ENCODE results near the gene IQSEC2.

Gene IQSEC2

GRCh38 chrX:53253293-53254020 is 27.9 kb downstream of the IQSEC2 start:
- TF ChIP-seq MYC (IDR thresholded peaks at IDR 0.05; ENCODE audit: low read depth, low read length) (no peak), CTCF (IDR thresholded peaks at IDR 0.05; ENCODE audit: low read depth, low read length) (no peak), MAX (IDR thresholded peaks at IDR 0.05; ENCODE audit: low read depth, low read length) (no peak), POLR2A (IDR thresholded peaks at IDR 0.05; ENCODE audit: extremely low read depth, insufficient read length) (no peak)

GRCh38 chrX:53251307-53251706 is 30.1 kb downstream of the IQSEC2 start:
- no peak for DNase-seq (ENCODE audit: low read depth)
- no peak for TF ChIP-seq MAX (IDR thresholded peaks at IDR 0.05; ENCODE audit: low read depth, low read length)
- TF ChIP-seq MYC (IDR thresholded peaks at IDR 0.05; ENCODE audit: low read depth, low read length) = no peak
- no peak for TF ChIP-seq POLR2A (IDR thresholded peaks at IDR 0.05; ENCODE audit: extremely low read depth, insufficient read length)
- TF ChIP-seq CTCF (IDR thresholded peaks at IDR 0.05; ENCODE audit: low read depth, low read length) = no peak
- no peak overlapping the region for H3K4me3 ChIP-seq (ENCODE audit: low read depth, low read length)

More at GRCh38 chrX:53253293-53254020, 27.9 kb downstream of the IQSEC2 start:
- no peak for DNase-seq (ENCODE audit: low read depth)
- H3K4me3 ChIP-seq (ENCODE audit: low read depth, low read length) = no peak overlapping the region

- TF ChIP-seq CTCF (IDR thresholded peaks at IDR 0.05; ENCODE audit: low read depth, low read length) (no peak), MYC (IDR thresholded peaks at IDR 0.05; ENCODE audit: low read depth, low read length) (no peak), MAX (IDR thresholded peaks at IDR 0.05; ENCODE audit: low read depth, low read length) (no peak), POLR2A (IDR thresholded peaks at IDR 0.05; ENCODE audit: extremely low read depth, insufficient read length) (no peak)
- no peak overlapping the region for H3K4me3 ChIP-seq (ENCODE audit: low read depth, low read length)
- no peak for DNase-seq (ENCODE audit: low read depth)
Measured at GRCh38 chrX:53250556-53250955, 30.8 kb downstream of the IQSEC2 start.

- DNase-seq (ENCODE audit: low read depth) = no peak
- TF ChIP-seq MYC (IDR thresholded peaks at IDR 0.05; ENCODE audit: low read depth, low read length) (no peak), MAX (IDR thresholded peaks at IDR 0.05; ENCODE audit: low read depth, low read length) (no peak), POLR2A (IDR thresholded peaks at IDR 0.05; ENCODE audit: extremely low read depth, insufficient read length) (no peak), CTCF (IDR thresholded peaks at IDR 0.05; ENCODE audit: low read depth, low read length) (no peak)
- no peak overlapping the region for H3K4me3 ChIP-seq (ENCODE audit: low read depth, low read length)
Measured at GRCh38 chrX:53249408-53250042, 31.9 kb downstream of the IQSEC2 start.

DNA sequence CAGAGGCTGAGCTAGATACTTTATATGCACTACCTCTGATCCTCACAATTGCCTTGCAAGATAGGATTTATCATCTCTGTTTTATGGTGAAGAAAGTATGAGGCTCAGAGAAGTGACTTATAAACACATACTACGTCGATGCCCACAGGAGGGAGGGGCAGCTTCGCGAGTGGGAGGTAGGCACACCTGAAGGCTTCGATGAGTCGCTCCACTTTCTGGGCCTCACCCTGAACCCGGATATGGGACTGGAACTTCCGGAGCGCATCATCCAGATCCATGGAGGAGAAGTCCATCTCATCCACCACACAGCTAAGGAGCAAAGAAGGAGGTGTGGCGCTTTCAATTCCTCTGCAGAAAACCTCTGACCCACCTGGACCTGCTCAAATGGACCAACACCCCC is 33.5 kb downstream of the IQSEC2 start:
- no peak overlapping the region for H3K4me3 ChIP-seq (ENCODE audit: low read depth, low read length)
- TF ChIP-seq MAX (IDR thresholded peaks at IDR 0.05; ENCODE audit: low read depth, low read length) = no peak
- no peak for TF ChIP-seq CTCF (IDR thresholded peaks at IDR 0.05; ENCODE audit: low read depth, low read length)
- TF ChIP-seq MYC (IDR thresholded peaks at IDR 0.05; ENCODE audit: low read depth, low read length) = no peak
- TF ChIP-seq POLR2A (IDR thresholded peaks at IDR 0.05; ENCODE audit: extremely low read depth, insufficient read length) = no peak
- no peak for DNase-seq (ENCODE audit: low read depth)

All from NB4 (cell line).